ENCODE measurements around the gene COPS4.
A peak's percentile ranks its signal among the peaks of the same experiment; 100 is the strongest.

COPS4 gene

DNA sequence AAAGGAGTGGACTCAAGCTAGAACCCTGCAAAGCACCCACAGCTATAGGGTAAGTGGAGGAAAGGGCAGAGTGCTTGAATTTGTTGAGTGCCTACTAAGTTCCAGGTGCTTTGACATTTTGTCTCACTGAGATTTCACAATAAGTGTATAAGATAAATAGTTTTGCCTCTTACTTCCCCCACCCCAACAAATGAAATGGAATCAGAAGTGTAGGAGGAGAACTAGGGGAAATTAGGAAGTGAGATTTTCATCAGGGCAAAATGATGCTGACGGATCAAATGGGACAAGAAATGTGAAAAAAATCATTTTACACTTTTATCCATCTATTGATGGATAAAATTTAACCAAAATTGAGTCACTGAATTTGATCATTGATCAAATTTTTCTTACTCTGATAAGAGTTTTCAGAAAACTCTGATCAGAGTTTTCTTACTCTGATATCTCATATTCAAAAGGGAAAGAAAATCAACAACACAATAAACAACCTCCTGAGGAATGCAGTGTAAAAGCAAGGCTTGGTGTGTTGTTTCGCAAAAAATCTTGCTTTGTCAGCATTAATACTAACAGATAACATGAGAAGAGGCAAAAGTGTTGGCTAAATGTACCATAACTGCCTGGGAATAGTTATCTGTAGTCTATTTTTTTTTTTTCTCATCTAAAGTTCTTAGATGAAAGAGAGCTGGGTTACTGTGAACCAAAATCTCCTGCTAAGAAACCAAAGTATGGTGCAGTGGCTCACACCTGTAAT is 54.6 kb downstream of the COPS4 start:
- DNase-seq = no peak

DNA sequence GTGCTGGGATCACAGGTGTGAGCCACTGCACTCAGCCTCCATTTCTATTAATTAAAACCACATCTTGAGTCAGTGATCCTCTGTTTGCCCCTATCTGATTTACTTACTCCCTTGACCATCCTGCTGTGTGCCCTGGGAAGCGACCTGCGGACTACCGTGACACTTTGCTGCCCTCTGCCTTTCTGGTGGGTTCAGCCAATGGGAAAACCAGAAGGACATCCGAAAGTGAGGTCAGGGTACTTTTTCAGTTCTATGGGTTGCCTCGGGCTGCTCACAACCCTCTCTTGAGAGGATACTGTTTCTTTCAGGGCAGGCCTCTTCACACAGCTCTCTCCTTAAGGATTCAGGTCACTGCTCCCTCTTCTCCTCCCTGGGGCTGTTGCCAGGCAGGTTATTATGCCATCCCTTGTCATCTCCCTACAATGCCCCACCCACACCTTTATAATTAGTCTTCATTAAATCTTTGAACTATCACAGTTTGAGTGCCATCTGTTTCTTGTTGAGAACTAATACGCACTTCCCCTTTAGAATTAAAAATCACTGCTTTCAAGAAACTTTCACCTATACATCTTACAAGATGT is 58.2 kb downstream of the COPS4 start:
- no peak for DNase-seq

DNA sequence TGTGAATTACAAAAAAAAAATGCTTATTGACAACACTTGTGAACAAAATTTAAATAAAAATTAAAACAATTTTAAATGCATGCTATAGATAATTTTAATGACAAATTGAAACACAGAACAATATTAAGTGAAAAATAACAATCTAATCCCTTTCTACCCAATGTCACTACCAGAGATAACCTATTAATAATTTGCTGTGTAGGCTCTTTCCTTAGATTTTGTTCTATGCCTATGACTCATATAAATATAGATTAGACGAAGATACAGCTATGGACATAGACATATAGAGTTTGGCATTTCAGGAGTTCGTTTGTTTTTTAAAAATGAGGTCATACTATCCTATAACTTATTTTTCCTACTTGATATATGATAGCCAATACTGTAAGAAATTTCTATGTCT is 61.4 kb downstream of the COPS4 start:
- no peak for DNase-seq

DNA sequence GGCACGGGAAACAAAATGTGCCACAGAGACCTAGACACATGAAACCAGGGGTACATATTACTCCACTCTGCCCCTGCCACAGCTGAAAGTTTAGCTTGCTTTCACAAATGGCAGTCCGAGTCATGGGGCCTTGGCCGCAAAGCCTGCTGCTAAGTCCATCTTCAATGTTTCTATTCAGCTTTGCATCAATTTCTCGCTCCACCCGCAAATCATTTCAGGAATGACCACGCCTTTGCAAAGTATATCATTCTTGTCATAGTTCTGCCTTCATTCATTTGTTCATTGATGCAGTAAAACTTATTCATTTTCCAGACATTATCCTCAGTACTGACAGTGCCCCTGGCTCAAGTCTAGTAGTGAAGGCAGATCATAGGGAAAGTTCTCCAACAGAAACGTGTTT is 70.0 kb downstream of the COPS4 start:
- no peak for DNase-seq

DNA sequence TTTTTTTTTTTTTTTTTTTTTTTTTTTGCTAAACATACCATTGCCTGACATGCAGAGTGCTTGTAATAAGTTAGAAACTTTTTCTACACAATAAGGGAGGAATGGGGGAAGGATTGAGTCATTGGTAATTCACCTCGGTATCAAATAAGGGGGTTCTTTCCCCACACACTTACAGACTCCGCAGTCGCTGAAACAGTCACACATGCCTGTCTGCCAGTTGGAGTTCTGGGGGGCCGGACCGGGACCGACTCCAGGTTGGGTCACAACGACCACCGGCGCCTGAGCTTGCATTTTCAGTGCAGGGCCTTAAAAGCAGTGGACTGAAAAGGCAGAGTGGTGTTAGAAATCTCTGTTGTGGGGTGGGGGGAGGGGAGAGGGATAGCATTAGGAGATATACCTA is 72.6 kb downstream of the COPS4 start:
- DNase-seq = no peak

DNA sequence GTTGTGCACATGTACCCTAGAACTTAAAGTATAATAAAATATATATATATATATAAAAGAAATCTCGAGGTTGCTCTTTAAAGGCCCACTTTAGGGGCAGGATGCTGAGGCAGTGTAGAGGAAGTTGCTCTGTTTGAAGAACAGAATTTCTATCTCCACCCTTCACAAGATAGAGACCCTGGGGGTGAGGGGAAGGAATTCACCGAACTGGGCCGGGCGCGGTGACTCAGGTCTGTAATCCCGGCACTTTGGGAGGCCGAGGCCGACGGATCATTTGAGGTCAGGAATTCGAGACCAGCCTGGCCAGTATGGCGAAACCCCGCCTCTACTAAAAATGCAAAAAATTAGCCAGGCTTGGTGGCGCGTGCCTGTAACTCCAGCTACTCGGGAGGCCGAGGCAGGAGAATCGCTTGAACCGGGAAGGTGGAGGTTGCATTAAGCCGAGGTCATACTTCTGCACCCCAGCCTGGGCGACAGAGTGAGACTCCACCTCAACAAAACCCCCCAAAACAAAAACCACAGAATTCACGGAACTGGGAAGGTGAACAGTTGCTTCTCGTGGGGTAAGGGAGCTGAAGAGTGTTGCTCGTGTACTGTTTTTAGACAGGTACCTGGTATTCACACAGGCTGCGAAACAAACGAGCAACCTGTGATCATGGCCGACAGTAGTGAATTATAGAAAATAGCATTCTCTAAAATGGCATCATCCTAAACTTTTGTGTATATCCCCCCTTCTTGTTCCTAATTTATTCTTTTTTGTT is 73.3 kb downstream of the COPS4 start:
- no peak for DNase-seq

DNA sequence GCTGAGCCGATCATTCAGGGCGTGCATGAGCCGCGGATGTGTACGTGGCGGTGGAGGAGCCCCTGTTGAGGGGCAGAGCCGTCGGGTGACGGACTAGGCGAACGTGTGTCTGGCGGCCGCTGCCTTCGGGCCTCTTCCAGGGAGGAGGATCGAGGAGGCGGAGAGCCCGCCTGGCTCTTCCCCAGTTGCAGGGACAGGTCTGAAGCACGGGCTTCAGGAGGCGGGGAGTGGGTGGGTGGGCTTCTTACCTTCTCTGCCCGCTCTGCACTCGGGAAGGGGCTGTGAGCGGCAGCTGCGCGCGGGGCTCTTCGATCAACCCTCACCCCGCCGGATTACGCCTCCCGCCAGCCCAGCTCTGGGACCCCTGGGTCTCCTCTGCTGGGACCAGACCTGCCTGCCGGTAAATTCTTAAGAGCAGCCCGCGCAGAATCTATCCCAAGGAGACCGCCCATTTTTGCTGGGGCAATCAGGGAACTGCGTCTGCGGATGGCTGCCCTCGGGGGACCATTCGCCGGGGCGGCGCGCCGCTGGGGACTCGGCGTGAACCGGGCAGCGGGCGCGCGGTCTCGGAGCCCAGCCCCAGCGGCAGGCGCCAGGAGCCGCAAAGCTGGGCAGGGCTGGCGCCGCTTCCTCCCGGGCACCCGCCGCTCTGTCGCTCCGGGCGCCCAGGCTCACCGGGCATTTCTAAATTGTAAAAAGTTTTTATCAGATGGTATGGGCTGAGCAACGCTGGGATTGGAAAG is 74.7 kb downstream of the COPS4 start:
- peak; percentile 73 for DNase-seq

DNA sequence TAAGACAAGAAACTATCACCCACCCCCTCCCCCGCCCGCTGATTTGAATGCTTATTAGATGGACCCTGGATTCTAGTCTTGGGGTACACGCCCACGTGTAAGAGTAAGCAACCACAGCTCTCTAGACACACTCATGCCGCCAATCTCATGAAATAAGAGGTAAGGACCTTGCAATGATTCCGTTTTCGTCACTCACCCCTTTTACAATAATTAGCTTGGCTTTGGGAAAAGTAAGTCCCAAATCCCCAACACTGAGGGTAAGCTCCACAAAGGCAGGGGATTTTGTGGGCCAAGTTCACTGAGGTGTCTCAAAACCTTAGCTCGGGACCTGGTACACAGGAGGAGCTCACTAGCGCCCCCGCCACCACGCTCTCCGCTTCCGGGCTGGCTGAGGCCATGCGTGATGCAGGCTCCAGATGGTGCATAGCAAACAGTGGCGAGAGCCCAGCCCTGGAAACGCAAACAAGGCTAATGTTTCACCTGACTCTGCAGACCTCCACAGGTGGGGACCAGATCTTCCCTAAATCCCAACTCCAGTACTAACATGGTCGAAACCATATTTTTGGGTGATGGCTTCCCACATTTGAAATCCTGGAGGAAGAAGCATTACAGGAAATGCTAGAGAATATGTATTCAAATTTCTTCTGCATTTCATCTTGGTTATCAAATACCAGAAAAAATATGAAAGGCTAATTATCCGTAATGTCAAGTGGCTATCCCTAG is 75.4 kb downstream of the COPS4 start:
- peak; percentile 98 for DNase-seq

DNA sequence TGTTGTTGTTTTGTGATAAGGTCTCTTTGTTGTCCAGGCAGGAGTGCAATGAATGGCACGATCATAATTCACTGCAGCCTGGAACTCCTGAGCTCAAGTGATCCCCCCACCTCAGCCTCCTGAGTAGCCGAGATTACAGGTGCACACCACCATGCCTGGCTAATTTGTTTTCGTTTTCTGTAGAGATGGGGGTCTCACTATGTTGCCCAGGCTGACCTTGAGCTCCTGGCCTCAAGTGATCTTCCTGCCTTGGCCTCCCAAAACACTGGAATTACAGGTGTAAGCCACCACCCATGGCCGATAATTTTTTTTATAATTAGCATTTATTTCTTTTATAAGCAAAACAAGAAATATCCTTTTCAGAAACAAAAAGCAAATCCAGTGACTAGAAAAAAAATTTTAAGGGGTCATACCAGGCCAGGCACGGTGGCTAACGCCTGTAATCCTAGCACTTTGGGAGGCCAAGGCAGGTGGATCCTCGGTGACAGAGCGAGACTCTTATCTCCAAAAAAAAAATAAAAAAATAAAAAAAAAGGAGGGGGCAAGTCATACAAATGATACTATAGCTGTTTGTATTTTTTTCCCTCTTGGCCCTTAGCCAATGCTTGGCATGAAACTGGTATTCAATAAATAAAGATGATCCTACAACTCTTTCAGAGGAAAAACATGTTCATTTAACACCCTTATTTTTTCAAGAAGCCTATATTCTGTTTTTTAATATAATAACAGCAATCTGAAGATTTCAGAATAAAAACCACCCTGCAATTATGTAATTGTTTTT is 76.2 kb downstream of the COPS4 start:
- DNase-seq = peak; percentile 54

DNA sequence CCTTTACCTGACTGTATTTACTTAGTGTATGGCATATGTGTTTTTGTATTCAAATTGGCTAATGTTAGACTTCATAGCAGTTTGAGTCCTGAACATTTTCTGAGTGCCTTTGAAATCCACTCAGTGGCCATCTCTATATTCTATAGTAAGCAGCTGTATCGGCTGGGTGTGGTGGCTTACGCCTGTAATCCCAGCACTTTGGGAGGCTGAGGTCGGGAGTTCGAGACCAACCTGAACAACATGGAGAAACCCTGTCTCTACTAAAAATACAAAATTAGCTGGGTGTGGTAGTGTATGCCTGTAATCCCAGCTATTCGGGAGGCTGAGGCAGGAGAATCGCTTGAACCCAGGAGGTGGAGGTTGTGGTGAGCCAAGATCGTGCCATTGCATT is 76.8 kb downstream of the COPS4 start:
- DNase-seq = peak; percentile 27

DNA sequence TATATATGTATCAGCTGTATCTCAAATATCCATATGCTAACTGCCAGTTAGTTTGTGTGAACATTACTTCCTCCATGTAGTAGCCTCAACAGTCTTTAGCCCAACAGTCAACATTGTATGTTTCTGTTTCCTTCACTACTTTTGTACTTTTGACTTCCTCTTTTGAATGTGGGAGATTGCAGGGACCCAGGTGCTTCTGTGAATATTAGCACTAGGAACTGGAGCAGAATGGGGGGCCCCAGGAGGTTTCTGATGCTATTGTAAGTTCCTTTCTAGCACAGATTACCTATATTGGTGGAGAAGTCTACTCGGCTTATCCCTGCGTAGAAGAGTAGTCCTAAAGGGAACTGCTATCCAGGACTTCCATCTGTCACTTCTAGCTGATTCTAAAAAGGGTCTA is 77.2 kb downstream of the COPS4 start:
- no peak for DNase-seq

DNA sequence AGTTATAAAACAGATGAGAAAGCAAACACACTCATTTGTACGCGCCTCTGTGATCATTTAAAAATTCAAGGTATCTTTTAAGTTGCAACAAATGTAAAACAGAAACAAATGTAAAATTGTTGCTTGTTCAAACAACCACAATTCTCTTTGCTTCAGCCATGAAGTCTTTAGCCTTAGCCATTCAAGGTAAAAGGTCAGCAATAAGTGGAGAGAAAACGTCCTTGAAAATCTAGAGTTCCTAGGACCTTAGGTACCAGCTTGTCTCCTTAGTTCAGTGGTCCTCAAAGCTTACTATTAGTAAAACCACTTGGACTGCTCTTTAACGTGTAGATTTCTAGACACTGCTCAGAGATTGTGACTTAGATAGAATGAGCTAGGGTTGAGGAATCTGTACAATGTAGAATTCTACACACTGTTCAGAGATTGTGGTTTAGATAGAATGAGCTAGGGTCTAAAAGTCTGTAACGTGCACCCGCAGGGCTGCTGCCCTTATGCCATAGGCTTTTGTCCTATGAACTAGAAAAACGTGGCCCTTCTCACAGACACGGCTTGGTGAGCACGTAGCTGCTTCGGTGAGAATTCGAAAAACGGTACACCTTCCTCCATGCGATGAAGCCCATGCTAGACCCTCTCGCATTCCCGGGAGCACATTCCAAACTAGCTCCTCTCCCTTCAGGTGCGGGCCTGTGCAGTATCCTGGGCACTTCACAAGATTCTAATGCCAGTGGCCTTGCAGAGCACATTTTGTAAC is 77.9 kb downstream of the COPS4 start:
- no peak for DNase-seq

DNA sequence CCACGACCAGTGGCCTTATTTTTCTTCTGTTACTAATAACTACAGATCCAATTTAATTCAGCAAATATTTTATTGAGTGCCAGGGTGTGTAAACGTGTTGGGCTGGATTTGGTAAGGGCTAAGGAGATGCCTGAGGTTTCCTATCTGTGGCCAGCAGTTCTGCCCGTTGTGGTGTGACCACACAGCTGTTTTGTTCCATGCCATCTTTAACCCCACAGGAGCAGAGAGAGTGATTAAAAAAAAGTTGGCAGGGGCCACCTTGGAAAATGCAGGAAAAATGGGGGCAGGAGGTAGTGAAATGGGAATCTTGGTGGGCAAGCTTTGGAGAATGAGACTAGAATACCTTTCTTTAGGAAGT is 78.4 kb downstream of the COPS4 start:
- no peak for DNase-seq

DNA sequence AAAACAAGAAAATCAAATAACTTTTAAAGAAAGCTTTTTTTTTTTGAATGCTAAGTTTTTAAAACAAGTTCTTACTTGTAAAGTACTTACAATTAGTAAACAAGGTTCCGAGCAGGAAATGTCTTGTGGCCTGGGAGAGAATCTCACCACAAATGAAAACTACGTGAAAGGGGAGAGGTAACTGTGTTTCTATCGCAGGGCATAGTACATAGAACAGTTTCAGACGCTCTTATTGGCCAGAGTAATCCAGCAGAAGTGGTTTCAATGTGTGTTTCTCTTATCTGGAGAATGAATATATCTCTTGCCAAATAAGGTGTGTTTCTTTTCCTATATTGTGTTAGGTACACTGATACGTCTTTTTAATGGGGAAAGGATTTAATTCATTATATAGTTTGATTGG is 79.6 kb downstream of the COPS4 start, which contains the start of gene PLAC8:
PLAC8 (minus strand) TSS at position 154 of the 400 bp plus-strand sequence. CDS start 6,808 bp downstream, outside the sequence.
- no peak for DNase-seq

DNA sequence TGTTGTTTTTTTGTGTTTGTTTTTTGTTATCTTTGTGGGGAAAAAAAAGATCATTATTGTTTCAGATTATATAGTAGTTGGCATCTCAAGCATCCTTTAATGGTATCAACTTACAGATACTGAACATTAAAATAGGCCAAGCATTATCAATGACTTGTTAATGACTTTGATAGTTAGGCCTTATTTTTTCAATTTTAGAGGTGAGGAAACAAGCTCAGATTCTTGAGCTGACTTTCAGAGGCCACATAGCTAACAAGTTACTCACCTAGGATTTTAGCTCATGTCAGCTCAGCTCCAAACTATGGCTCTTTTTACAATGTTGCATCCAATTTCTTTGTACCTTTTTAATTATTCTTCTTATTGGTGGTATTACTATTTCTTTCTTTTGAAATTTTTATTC is 80.0 kb downstream of the COPS4 start:
- DNase-seq = no peak

DNA sequence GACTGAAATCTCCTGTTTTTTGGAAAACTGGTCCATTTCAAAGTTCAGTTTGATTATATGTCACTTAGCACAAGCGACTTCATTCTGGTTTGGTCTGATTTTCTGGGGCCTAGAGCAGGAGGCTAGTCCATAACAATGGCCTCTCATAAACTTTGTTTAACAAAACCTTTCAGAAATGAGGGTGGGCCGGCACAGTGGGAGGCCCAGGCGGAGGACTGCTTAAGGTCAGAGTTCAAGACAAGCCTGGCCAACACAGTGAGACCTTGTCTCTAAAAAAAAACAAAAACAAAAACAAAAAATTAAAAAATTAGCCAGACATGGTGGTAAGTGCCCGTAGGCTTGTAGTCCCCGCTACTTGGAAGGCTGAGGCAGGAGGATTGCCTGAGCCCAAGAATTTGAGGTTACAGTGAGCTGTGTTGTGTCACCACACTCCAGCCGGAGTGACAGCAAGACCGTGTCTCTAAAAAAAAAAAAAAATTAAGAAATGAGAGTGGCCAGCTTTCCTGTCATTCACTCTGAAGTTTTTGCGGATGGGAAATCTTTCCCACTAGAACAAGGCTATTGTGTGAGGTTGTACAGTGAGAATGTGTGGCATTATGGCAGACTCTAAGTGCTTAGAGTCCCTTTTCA is 80.8 kb downstream of the COPS4 start:
- no peak for DNase-seq

DNA sequence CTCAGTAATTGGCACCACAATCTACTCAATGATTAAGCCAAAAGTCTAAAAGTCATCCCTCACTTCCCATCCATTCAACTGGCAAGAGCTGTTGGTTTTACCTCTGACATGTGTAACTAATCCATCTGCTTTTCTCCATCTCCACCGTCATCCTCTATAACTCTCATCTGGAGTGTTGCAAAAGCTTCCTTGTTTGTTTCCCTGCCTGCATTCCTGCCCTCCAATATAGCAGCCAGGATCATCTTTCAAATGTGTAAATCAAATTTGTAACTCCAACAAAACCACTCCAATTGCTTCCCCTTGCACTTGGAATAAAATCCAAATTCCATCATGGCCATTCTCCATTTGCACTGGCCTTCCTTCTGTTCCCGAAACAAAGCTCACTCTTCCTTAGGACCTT is 83.9 kb downstream of the COPS4 start:
- no peak for DNase-seq

DNA sequence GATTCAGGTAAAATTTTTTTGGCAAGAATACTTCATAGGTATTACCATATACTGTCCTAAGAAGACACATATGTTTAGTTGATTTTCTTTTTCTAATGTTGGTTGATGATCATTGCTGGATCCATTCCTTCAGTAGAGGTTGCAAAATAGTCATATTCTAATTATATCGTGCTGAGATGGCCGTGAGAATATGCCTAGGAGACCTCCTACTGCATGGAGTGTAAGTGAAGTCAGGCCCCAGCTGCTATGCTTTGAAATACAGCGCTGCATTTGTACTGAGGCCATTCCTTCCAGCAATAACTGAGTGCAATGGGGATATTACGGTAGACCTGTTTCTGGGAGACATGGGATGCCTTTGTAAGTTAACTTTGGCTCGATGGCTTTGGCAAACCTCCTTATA is 86.3 kb downstream of the COPS4 start:
- DNase-seq = no peak

DNA sequence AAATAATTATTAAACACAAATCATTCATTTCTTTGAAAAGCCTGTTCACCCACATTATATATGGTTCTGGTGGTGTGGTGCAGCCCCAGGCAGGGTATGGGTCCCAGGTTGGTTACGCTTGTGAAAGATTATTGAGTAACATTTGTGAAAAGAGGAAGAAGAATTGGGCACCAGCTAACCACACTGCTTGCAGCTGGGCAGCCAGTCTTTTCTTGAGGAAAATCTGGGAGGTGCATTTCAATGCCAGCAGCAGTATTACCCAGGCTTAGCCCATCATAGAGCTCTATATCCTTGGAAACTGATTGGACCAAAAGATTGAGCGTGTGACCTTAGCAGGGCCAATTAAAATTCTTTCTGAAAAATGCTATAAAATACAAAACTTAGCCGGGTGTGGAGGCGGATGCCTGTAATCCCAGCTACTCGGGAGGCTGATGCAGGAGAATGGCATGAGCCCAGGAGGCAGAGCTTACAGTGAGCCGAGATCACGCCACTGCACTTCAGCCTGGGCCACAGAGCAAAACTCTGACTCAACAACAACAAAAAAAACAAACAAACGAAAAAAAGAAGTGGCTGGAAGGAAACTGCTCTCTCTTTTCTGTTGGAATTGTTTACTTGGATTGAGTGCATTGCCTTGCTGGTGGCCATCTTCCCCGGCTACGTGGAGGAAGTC is 89.3 kb downstream of the COPS4 start:
- no peak for DNase-seq

Measured in COR-L47 (cell line).